ENCODE data around the gene MED26. TPM values are rescaled to one million over a fixed set of nuclear protein-coding genes. Genes with fewer than 3 reads are reported as not detected.
A peak's percentile ranks its signal among the peaks of the same experiment; 100 is the strongest.

MED26 gene
- total and polyA plus RNA-seq, 9 of the 15 experiments (the other 6 are each of a cell fraction or from before 2014, with no cell fraction given): 0.71 to 15.1 (median 6.2) TPM

GRCh38 chr19:16600824-16601223, 27.2 kb downstream of the MED26 start (continued):
- TF ChIP-seq HMGXB4 (CRISPR knock-in tag; IDR thresholded peaks at IDR 0.05) (no peak), ZNF41 (CRISPR knock-in tag; conservative IDR thresholded peaks at IDR 0.05) (no peak), NFE2L1 (tag; IDR thresholded peaks at IDR 0.05; ENCODE audit: borderline replicate concordance, low read depth) (no peak), CBX3 (IDR thresholded peaks at IDR 0.05; ENCODE audit: borderline replicate concordance in 1 of 2, low read length in 2 of 2) (no peak)

- no TSS peak for BruUV-seq (replicated peaks)
- ChIA-PET CTCF (ENCODE audit: low intra/inter-chr PET ratio) (no interaction called here), POLR2A (interaction anchor here (0.9 to 1.6 kb wide), 7 partner anchors 9 to 50 kb away, joined by 3 to 5 read pairs (median 4); no protein-coding TSS in a partner anchor)
- no peak for DNase-seq (ENCODE audit: extremely low read depth in 1 of 4, low spot score in 3 of 4)
- H3K79me2 ChIP-seq (ENCODE audit: control insufficient read depth, insufficient read depth, low read length): peaks cover 98% of the 10 kb centered on the region
- H4K20me1 ChIP-seq (replicated peaks; ENCODE audit: control insufficient read depth, insufficient read depth, low read length): peaks cover 73% of the 10 kb centered on the region
- FAIRE-seq: no peak
- in situ Hi-C loops (cut with MboI) (no loop called here), intact Hi-C loops (cut with micrococcal nuclease) (no loop called here)
- H3K9ac ChIP-seq (ENCODE audit: insufficient read depth in 1 of 2, low read depth in 2 of 2, low read length in 2 of 2): peak overlapping the region in 1 of 2 experiments; percentile 27; a peak in 1 of 4 replicates
- no peak overlapping the region for H3K4me2 ChIP-seq (ENCODE audit: insufficient read depth, low read length)
- no peak overlapping the region for H3K4me3 ChIP-seq
- peaks cover 7% of the 10 kb centered on the region for H3K9me1 ChIP-seq (ENCODE audit: control insufficient read depth, insufficient read depth, low read length)
- WGBS (ENCODE audit: insufficient coverage, low coverage, missing lambda C conversion rate): 83% methylated on average over 5 of the region's 6 CpGs
- no peaks in the 10 kb centered on the region for H3K9me3 ChIP-seq (replicated peaks; ENCODE audit: control insufficient read depth, insufficient read depth, low read depth, low read length)
- H3K27me3 ChIP-seq (ENCODE audit: control insufficient read depth in 2 of 2, insufficient read depth in 2 of 2, low read length in 2 of 2): no peaks in the 10 kb centered on the region
- ATAC-seq: no peak; the same call in 2 of the 3 replicates
- no peak overlapping the region for H3K27ac ChIP-seq (ENCODE audit: extremely low read depth, low read depth, low read length)
- peaks cover 7% of the 10 kb centered on the region; the same call in 2 of the 3 replicates for H3K36me3 ChIP-seq (ENCODE audit: control insufficient read depth, insufficient read depth, low read length)
- peaks cover 4 to 30% of the 10 kb centered on the region in 2 experiments; a peak in 4 of 5 replicates for H3K4me1 ChIP-seq (replicated peaks in 1 of 2; ENCODE audit: control insufficient read depth in 2 of 2, insufficient read depth in 2 of 2, low read length in 2 of 2)
- no peak overlapping the region for H2AFZ ChIP-seq (ENCODE audit: low read depth, low read length)
- TF ChIP-seq ESRRA (IDR thresholded peaks at IDR 0.05; ENCODE audit: borderline replicate concordance, low read depth) (no peak), ZNF785 (CRISPR knock-in tag; IDR thresholded peaks at IDR 0.05) (no peak), POLR2B (IDR thresholded peaks at IDR 0.05; ENCODE audit: low read depth, partially characterized antibody) (no peak), FOS (IDR thresholded peaks at IDR 0.05; ENCODE audit: extremely low read depth, insufficient read length) (no peak), HMGXB4 (CRISPR knock-in tag; IDR thresholded peaks at IDR 0.05) (no peak), DDX20 (tag; IDR thresholded peaks at IDR 0.05; ENCODE audit: low read depth) (no peak), EGR1 (conservative IDR thresholded peaks at IDR 0.05) (no peak), ZC3H8 (IDR thresholded peaks at IDR 0.05) (no peak), IRF2 (CRISPR knock-in tag; IDR thresholded peaks at IDR 0.05) (no peak), HDAC6 (IDR thresholded peaks at IDR 0.05; ENCODE audit: low read depth, low read length) (no peak), ZBTB12 (CRISPR knock-in tag; IDR thresholded peaks at IDR 0.05) (no peak), ZNF3 (CRISPR knock-in tag; IDR thresholded peaks at IDR 0.05) (no peak), NR3C1 (CRISPR knock-in tag; IDR thresholded peaks at IDR 0.05) (no peak), KDM2B (CRISPR knock-in tag; IDR thresholded peaks at IDR 0.05) (no peak)
Observed at GRCh38 chr19:16599655-16600346, 28.2 kb downstream of the MED26 start.

Measured in K562 (cell line).